ENCODE results near the gene MTERF4.

GRCh38 chr2:241069821-241070281, 32.2 kb downstream of the MTERF4 start:
- TF ChIP-seq CTCF (IDR thresholded peaks at IDR 0.05) (no peak), POLR2A (IDR thresholded peaks at IDR 0.05) (no peak)
